K562 (cell line): Measurements from ENCODE around the gene C9orf153. TPM values are rescaled to one million over a fixed set of nuclear protein-coding genes. Genes with fewer than 3 reads are reported as not detected.

Source experiments
- ATAC-seq: fragments of 200-7000 bp; cut with Tn5 transposase; 3 replicates; pipeline ENCODE4 v1.9.1; 2020; ENCODE audit warnings: moderate library complexity
- BruUV-seq: library from RNA; stranded (reverse); fragments of 400-500 nt; replicated peaks from 2 replicates; lab custom pipeline; 2021; lab: Mats Ljungman, UMichigan
- CTCF ChIA-PET: fragments of 300-600 bp; formaldehyde crosslinking; extraction: SDS; loops from one replicate; lab custom pipeline; 2021; ENCODE audit warnings: low intra/inter-chr PET ratio; lab: Yijun Ruan, JAX
- POLR2A ChIA-PET: fragments of 300-600, 350-650 bp; sonication (Branson Sonifier 250); formaldehyde crosslinking; extraction: SDS; loops from one replicate; lab custom pipeline; 2021; ENCODE audit warnings: antibody characterized with exemption, inconsistent platforms; lab: Yijun Ruan, JAX
- DNase-seq, 4 experiments: peaks; one replicate each; pipeline versions ENCODE4 v3.0.0 to v3.0.0-alpha.2; 2011 to 2018; ENCODE audit warnings: low spot score in 3 of 4, mixed read lengths in 3 of 4; ENCODE audit errors: extremely low read depth in 1 of 4
- FAIRE-seq: peaks from 2 replicates; lab custom pipeline; 2011; peaks lifted over from hg19 to GRCh38; lab: Jason Lieb, UNC
- H2AFZ ChIP-seq: 2 replicates; pipeline ENCODE4 v1.6.0; 2011; ENCODE audit warnings: low read depth, low read length, control low read depth, inconsistent platforms
- H3K27ac ChIP-seq: fragments of 200-600 bp; 3 replicates; pipeline ENCODE4 v1.8.0; 2011; ENCODE audit warnings: low read depth, mild to moderate bottlenecking, control low read depth, inconsistent platforms, low read length, moderate library complexity, mixed read lengths; ENCODE audit errors: extremely low read depth
- H3K27me3 ChIP-seq, 2 experiments: fragments of 300-600 bp in 1 of 2; 2 replicates in 1 of 2; 3 replicates in 1 of 2; pipeline versions ENCODE4 v1.6.0 to v1.8.0; 2011; ENCODE audit warnings: inconsistent platforms in 2 of 2, low read length in 2 of 2, mild to moderate bottlenecking in 1 of 2, mixed read lengths in 1 of 2, moderate library complexity in 1 of 2; ENCODE audit not compliant: control insufficient read depth in 2 of 2, insufficient read depth in 2 of 2
- H3K36me3 ChIP-seq: fragments of 300-600 bp; 3 replicates; pipeline ENCODE4 v1.8.0; 2011; ENCODE audit warnings: mild to moderate bottlenecking, low read length, inconsistent platforms; ENCODE audit not compliant: control insufficient read depth, insufficient read depth
- H3K4me1 ChIP-seq, 2 experiments: fragments of 200-600 bp in 1 of 2; replicated peaks in 1 of 2; 2 replicates in 1 of 2; 3 replicates in 1 of 2; pipeline versions ENCODE4 v1.5.1 to v1.8.0; 2011; ENCODE audit warnings: inconsistent platforms in 2 of 2, low read length in 2 of 2, mild to moderate bottlenecking in 1 of 2, mixed read lengths in 1 of 2, moderate library complexity in 1 of 2; ENCODE audit not compliant: control insufficient read depth in 2 of 2, insufficient read depth in 2 of 2
- H3K4me2 ChIP-seq: 2 replicates; pipeline ENCODE4 v1.6.1; 2011; ENCODE audit warnings: low read length, control low read depth, inconsistent platforms, mixed read lengths; ENCODE audit not compliant: insufficient read depth
- H3K4me3 ChIP-seq: fragments of 200-600 bp; sonication (generic), shearing (Covaris generic); 2 replicates; pipeline ENCODE4 v1.5.1; 2016; ENCODE audit warnings: control low read depth, inconsistent platforms
- H3K79me2 ChIP-seq: fragments of 200-600 bp; 3 replicates; pipeline ENCODE4 v1.8.0; 2011; ENCODE audit warnings: low read length, inconsistent platforms; ENCODE audit not compliant: control insufficient read depth, insufficient read depth
- H3K9ac ChIP-seq, 2 experiments: 2 replicates each; pipeline versions ENCODE4 v1.6.0 to v1.6.1; 2011; ENCODE audit warnings: low read depth in 2 of 2, low read length in 2 of 2, control low read depth in 1 of 2, inconsistent platforms in 1 of 2, mild to moderate bottlenecking in 1 of 2, mixed read lengths in 1 of 2; ENCODE audit not compliant: insufficient read depth in 1 of 2
- H3K9me1 ChIP-seq: one replicate; pipeline ENCODE4 v1.6.0; 2011; ENCODE audit warnings: inconsistent platforms, mild to moderate bottlenecking, low read length, moderate library complexity; ENCODE audit not compliant: control insufficient read depth, insufficient read depth
- H3K9me3 ChIP-seq: replicated peaks from 2 replicates; pipeline ENCODE4 v1.5.1; 2011; ENCODE audit warnings: low read depth, low read length, inconsistent platforms; ENCODE audit not compliant: control insufficient read depth, insufficient read depth
- H4K20me1 ChIP-seq: replicated peaks from 2 replicates; pipeline ENCODE4 v1.6.1; 2011; ENCODE audit warnings: low read length, inconsistent platforms, mixed read lengths; ENCODE audit not compliant: control insufficient read depth, insufficient read depth
- CCAR2 ChIP-seq: fragments of 200-400 bp; formaldehyde crosslinking; IDR thresholded peaks from 2 replicates; pipeline ENCODE4 v1.6.1; 2017; ENCODE audit warnings: mild to moderate bottlenecking, low read depth, low read length
- PCBP2 ChIP-seq: fragments of 200-400 bp; formaldehyde crosslinking; IDR thresholded peaks from 2 replicates; pipeline ENCODE4 v1.6.1; 2018; ENCODE audit warnings: low read length, low read depth, mild to moderate bottlenecking, moderate library complexity; ENCODE audit not compliant: poor library complexity, severe bottlenecking
- VEZF1 ChIP-seq: fragments of 200-800 bp; sonication (Bioruptor generic); IDR thresholded peaks from 2 replicates; pipeline ENCODE4 v1.6.1; 2017; ENCODE audit warnings: missing genetic modification characterization, missing compliant biosample characterization
- ZFP36 ChIP-seq: fragments of 150-350 bp; IDR thresholded peaks from 2 replicates; pipeline ENCODE4 v1.6.1; 2018; ENCODE audit warnings: low read length, low read depth; ENCODE audit not compliant: partially characterized antibody
- ZMIZ1 ChIP-seq, 2 experiments: fragments of 150-350 bp in 1 of 2; IDR thresholded peaks; 2 replicates each; pipeline ENCODE4 v1.6.1; 2012 to 2016; ENCODE audit warnings: low read depth in 2 of 2, low read length in 2 of 2, mild to moderate bottlenecking in 1 of 2, moderate library complexity in 1 of 2
- ZNF143 ChIP-seq: sonication (generic); formaldehyde crosslinking; IDR thresholded peaks from 2 replicates; pipeline ENCODE4 v1.9.0; 2022; ENCODE audit warnings: mild to moderate bottlenecking, missing genetic modification reagents
- ZNF609 ChIP-seq: sonication (generic); formaldehyde crosslinking; IDR thresholded peaks from 2 replicates; pipeline ENCODE4 v1.8.1; 2023; ENCODE audit warnings: missing genetic modification reagents, mild to moderate bottlenecking, borderline replicate concordance
- WGBS: fragments of 100-300 bp; shearing (Covaris generic); methylation state at CpG from one replicate; pipeline ENCODE4 v1.1.6; 2016; ENCODE audit warnings: low coverage, mixed read lengths; ENCODE audit not compliant: insufficient coverage; ENCODE audit errors: missing lambda C conversion rate; 5-methylcytosine and 5-hydroxymethylcytosine counted together
- in situ Hi-C: fragments of 300-500 bp; cut with MboI; formaldehyde crosslinking; loops from 4 replicates; pipeline ENCODE4 v1.15.0; 2018; ENCODE audit warnings: inconsistent platforms, mixed read lengths
- intact Hi-C: fragments of 100-400 bp; cut with micrococcal nuclease; formaldehyde crosslinking; loops from 2 replicates; pipeline ENCODE4 v1.14.2; 2022
- polyA plus RNA-seq, 8 experiments: library from polyadenylated mRNA; depleted of rRNA in 4 of 8; stranded (reverse) in 5 of 8; unstranded in 3 of 8; fragments of >200 nt; fragmentation: Nextera tagmentation in 2 of 8; fragmentation: Illumina TruSeq in 1 of 8; extraction: Ambion mirVana in 2 of 8; extraction: Trizol in 1 of 8; gene quantifications; 2 replicates each; pipeline versions ENCODE4 v1.2.1 to v1.2.3, GENCODE V29; 2011 to 2014; ENCODE audit warnings: inconsistent platforms in 1 of 8, missing spikeins in 1 of 8
- total RNA-seq, 7 experiments: library from RNA; depleted of rRNA in 6 of 7; stranded (reverse); fragments of >200 nt in 6 of 7; fragmentation: Illumina TruSeq in 2 of 7; extraction: Trizol in 2 of 7; gene quantifications; 2 replicates each; pipeline versions ENCODE4 v1.2.1 to v1.2.3, GENCODE V29; 2011 to 2021; ENCODE audit warnings: low replicate concordance in 1 of 7

The C9orf153 gene
- total and polyA plus RNA-seq, 9 of the 15 experiments (the other 6 are each of a cell fraction or from before 2014, with no cell fraction given) = 0.07 to 1.2 (median 0.11) TPM; not detected in 5

- no peaks in the 10 kb centered on the region for H3K9me1 ChIP-seq
- WGBS = 2% methylated on average over 4 of the region's 4 CpGs
- TF ChIP-seq ZNF609 (CRISPR knock-in tag) (no peak), PCBP2 (no peak), ZNF143 (CRISPR knock-in tag) (no peak), ZFP36 (peak; percentile 70), VEZF1 (CRISPR knock-in tag) (no peak), ZMIZ1 (IDR thresholded peaks at IDR 0.05; ENCODE audit: low read depth in 2 of 2, low read length in 2 of 2) (no peak), CCAR2 (no peak)
- FAIRE-seq (no peak), ATAC-seq (no peak), DNase-seq (no peak)
- ChIA-PET POLR2A (interaction anchor here (0.5 kb wide), 1 partner anchor 41 kb away, joined by 3 read pairs; no protein-coding TSS in a partner anchor), CTCF (no interaction called here)
- H2AFZ ChIP-seq = no peak overlapping the region
- in situ Hi-C loops (no loop called here), intact Hi-C loops (no loop called here)
- no peaks in the 10 kb centered on the region for H3K27me3 ChIP-seq
- H4K20me1 ChIP-seq = no peaks in the 10 kb centered on the region
- H3K4me3 ChIP-seq = no peak overlapping the region
- no peak overlapping the region for H3K27ac ChIP-seq
- H3K4me2 ChIP-seq = no peak overlapping the region
- H3K4me1 ChIP-seq = no peaks in the 10 kb centered on the region
- H3K9ac ChIP-seq = no peak overlapping the region
- no peaks in the 10 kb centered on the region for H3K9me3 ChIP-seq
- no peaks in the 10 kb centered on the region for H3K79me2 ChIP-seq
- no TSS peak for BruUV-seq
- H3K36me3 ChIP-seq = no peaks in the 10 kb centered on the region
Measured at GRCh38 chr9:86193088-86193487, 66.4 kb downstream of the C9orf153 start.
